Progenitor cell of endocrine pancreas (in vitro differentiated cells): Measurements from ENCODE around the gene PITPNM1. TPM values are rescaled to one million over a fixed set of nuclear protein-coding genes. Genes with fewer than 3 reads are reported as not detected.

Experiments
- DNase-seq: peaks from one replicate; pipeline ENCODE4 v3.0.0; 2021; ENCODE audit warnings: low spot score; ENCODE audit not compliant: unreplicated experiment
- H3K27ac Mint-ChIP-seq: 2 replicates; pipeline ENCODE4 v1.8.0; 2021; ENCODE audit warnings: mild to moderate bottlenecking, moderate library complexity, mixed read lengths
- H3K27me3 Mint-ChIP-seq: 2 replicates; pipeline ENCODE4 v1.8.0; 2021; ENCODE audit warnings: mixed read lengths
- H3K36me3 Mint-ChIP-seq: 2 replicates; pipeline ENCODE4 v1.8.0; 2022; ENCODE audit warnings: mixed read lengths; ENCODE audit not compliant: insufficient read depth
- H3K4me1 Mint-ChIP-seq: 2 replicates; pipeline ENCODE4 v1.8.0; 2021; ENCODE audit warnings: low read depth, mixed read lengths
- H3K4me3 Mint-ChIP-seq: 2 replicates; pipeline ENCODE4 v1.8.0; 2021; ENCODE audit warnings: low read depth, mild to moderate bottlenecking, moderate library complexity, mixed read lengths
- H3K9me3 Mint-ChIP-seq: 2 replicates; pipeline ENCODE4 v1.8.0; 2021; ENCODE audit warnings: low read depth, mixed read lengths
- CTCF ChIP-seq: fragments of 200-600 bp; sonication (generic); IDR thresholded peaks from one replicate; pipeline ENCODE4 v1.5.0; 2021; ENCODE audit warnings: antibody characterized with exemption, mild to moderate bottlenecking; ENCODE audit not compliant: unreplicated experiment
- total RNA-seq: library from RNA; stranded (reverse); gene quantifications from 2 replicates; pipeline ENCODE4 v1.2.1, GENCODE V29; 2021

Gene PITPNM1
- total RNA-seq, 1 donor from 2014 or later, result 76.3 TPM

DNA sequence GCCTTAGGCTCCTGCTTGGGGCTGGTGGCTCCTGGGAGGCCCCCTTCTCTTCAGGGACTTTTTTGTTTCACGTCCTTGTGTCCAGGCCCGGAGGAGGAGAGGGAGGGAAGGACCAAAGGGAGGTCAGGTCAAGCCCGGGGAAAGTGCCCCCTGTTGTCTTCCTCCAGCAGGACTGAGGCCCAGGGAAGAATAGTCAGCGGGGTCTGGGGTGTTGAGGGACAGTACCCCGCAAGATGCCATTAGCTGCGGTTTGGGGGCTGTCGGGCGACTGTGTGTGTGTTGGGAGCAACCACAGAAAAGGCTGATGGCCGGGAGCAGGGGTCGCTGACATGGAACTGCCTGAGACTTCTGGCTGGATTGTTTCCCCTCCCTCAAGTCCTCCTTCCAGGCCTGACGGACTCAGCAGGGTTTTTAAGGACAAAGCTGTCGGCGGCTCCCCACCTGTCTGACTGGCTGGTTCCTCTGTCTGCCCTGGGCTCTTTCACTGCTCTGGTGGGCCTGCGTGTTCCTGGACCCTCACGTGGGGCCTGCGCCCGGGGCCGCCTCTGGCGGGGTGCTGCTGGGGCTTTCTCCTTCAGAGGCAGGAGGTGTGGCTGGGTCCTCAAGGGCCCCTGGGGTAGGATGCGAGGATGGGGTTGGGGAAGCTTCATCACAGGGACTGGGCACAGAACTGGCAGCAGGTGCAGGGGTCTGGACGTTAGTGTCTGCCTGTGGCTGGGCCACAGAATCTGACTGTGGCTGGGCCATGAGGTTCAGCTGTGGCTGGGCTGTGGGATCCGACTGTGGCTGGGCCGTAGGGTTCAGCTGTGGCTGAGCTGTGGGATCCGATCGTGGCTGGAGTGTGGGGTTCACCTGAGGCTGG, 54.1 kb downstream of the PITPNM1 start:
- peak overlapping the region; percentile 64 for H3K27ac Mint-ChIP-seq
- H3K27me3 Mint-ChIP-seq, result peaks cover 4% of the 10 kb centered on the region
- H3K4me1 Mint-ChIP-seq, result no peaks in the 10 kb centered on the region
- no peak for TF ChIP-seq CTCF
- DNase-seq, result no peak
- H3K4me3 Mint-ChIP-seq, result no peak overlapping the region
- H3K36me3 Mint-ChIP-seq, result no peaks in the 10 kb centered on the region
- no peaks in the 10 kb centered on the region for H3K9me3 Mint-ChIP-seq

GRCh38 chr11:67449116-67449844, 55.9 kb downstream of the PITPNM1 start:
- TF ChIP-seq CTCF, result no peak
- peaks cover 4% of the 10 kb centered on the region for H3K27me3 Mint-ChIP-seq

GRCh38 chr11:67448220-67448609, 56.9 kb downstream of the PITPNM1 start:
- Mint-ChIP-seq H3K27ac (no peak overlapping the region), H3K27me3 (peaks cover 4% of the 10 kb centered on the region), H3K4me3 (no peak overlapping the region), H3K9me3 (no peaks in the 10 kb centered on the region), H3K4me1 (peaks cover 3% of the 10 kb centered on the region), H3K36me3 (no peaks in the 10 kb centered on the region)
- DNase-seq, result no peak
- no peak for TF ChIP-seq CTCF

More at GRCh38 chr11:67449116-67449844, 55.9 kb downstream of the PITPNM1 start:
- H3K36me3 Mint-ChIP-seq, result no peaks in the 10 kb centered on the region
- H3K4me1 Mint-ChIP-seq, result peaks cover 3% of the 10 kb centered on the region
- no peak overlapping the region for H3K27ac Mint-ChIP-seq
- DNase-seq, result no peak
- no peak overlapping the region for H3K4me3 Mint-ChIP-seq
- H3K9me3 Mint-ChIP-seq, result no peaks in the 10 kb centered on the region

DNA sequence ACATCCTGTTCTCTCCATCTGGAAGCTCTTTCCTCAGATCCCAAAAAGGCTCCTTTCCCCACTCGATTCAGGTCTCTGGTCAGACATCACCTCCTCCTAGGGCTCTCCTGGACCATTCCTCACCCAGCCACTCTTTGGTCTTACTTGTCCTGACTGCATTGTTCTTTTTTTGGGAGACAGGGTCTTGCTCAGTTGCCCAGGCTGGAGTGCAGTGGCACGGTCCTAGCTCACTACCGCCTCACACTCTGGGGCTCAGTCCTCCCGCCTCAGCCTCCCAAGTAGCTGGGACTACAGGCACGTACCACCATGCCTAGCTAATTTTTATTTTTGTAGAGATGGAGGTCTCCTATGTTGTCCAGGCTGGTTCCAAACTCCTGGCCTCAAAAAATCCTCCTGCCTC, 59.6 kb downstream of the PITPNM1 start:
- no peak overlapping the region for H3K27ac Mint-ChIP-seq
- no peak for TF ChIP-seq CTCF

More for the DNA sequence above, 59.6 kb downstream of the PITPNM1 start:
- Mint-ChIP-seq H3K9me3 (no peaks in the 10 kb centered on the region), H3K4me3 (peak overlapping the region; percentile 82), H3K4me1 (peaks cover 5% of the 10 kb centered on the region), H3K36me3 (no peaks in the 10 kb centered on the region), H3K27me3 (peaks cover 4% of the 10 kb centered on the region)
- DNase-seq, result no peak
